HCT116 (cell line): ENCODE data around the gene ASAP3. TPM values are rescaled to one million over a fixed set of nuclear protein-coding genes. Genes with fewer than 3 reads are reported as not detected.

ENCODE experiments used
- ATAC-seq: fragments of 200-7000 bp; cut with Tn5 transposase; 2 replicates; pipeline ENCODE4 v1.9.1; 2020; ENCODE audit warnings: mild to moderate bottlenecking, moderate library complexity
- BruUV-seq: library from RNA; stranded (reverse); fragments of 400-500 nt; replicated peaks from 2 replicates; lab custom pipeline; 2021; lab: Mats Ljungman, UMichigan
- CTCF ChIA-PET: fragments of 300-600 bp; sonication (Branson Sonifier 250); formaldehyde crosslinking; loops from one replicate; lab custom pipeline; 2021; ENCODE audit warnings: antibody characterized with exemption; lab: Charles Lee
- POLR2A ChIA-PET: fragments of 300-600, 350-600 bp; sonication (Branson Sonifier 250); formaldehyde crosslinking; loops from one replicate; lab custom pipeline; 2021; ENCODE audit warnings: antibody characterized with exemption; lab: Charles Lee
- RAD21 ChIA-PET, 2 experiments: fragments of 300-600 bp; sonication (Branson Sonifier 250); formaldehyde crosslinking; loops; one replicate each; lab custom pipeline; 2023; ENCODE audit warnings: low total read pairs in 2 of 2; ENCODE audit not compliant: uncharacterized antibody in 2 of 2, unreplicated experiment in 2 of 2, low non-redundant PET in 1 of 2; lab: Charles Lee
- DNase-seq: peaks from one replicate; pipeline ENCODE4 v3.0.0-alpha.2; 2010; ENCODE audit warnings: low read depth, low spot score
- H2AFZ ChIP-seq: fragments of 200-600 bp; shearing (Covaris generic), sonication (generic); 2 replicates; pipeline ENCODE4 v1.6.1; 2017; ENCODE audit warnings: low read depth, mixed run types, mixed read lengths, antibody characterized with exemption, low read length; ENCODE audit not compliant: poor library complexity, severe bottlenecking
- H3K27ac ChIP-seq: 2 replicates; pipeline ENCODE4 v1.5.1; 2012; ENCODE audit warnings: low read depth, low read length
- H3K27me3 ChIP-seq: fragments of 200-600 bp; sonication (generic); 2 replicates; pipeline ENCODE4 v1.6.1; 2016; ENCODE audit warnings: mixed run types, low read length, mixed read lengths; ENCODE audit not compliant: insufficient read depth
- H3K36me3 ChIP-seq, 2 experiments: fragments of 200-500 bp in 1 of 2; fragments of 200-600 bp in 1 of 2; sonication (Bioruptor generic) in 1 of 2; sonication (generic) in 1 of 2; 2 replicates each; pipeline versions ENCODE4 v1.5.1 to v1.6.1; 2014 to 2016; ENCODE audit warnings: low read length in 2 of 2, inconsistent platforms in 1 of 2, mixed read lengths in 1 of 2, mixed run types in 1 of 2; ENCODE audit not compliant: insufficient read depth in 2 of 2, control insufficient read depth in 1 of 2
- H3K4me1 ChIP-seq, 2 experiments: fragments of 200-600 bp in 1 of 2; sonication (generic) in 1 of 2; 2 replicates each; pipeline versions ENCODE4 v1.5.1 to v1.6.1; 2012 to 2017; ENCODE audit warnings: low read length in 2 of 2, inconsistent platforms in 1 of 2, mild to moderate bottlenecking in 1 of 2, mixed read lengths in 1 of 2, mixed run types in 1 of 2, moderate library complexity in 1 of 2; ENCODE audit not compliant: insufficient read depth in 2 of 2, control insufficient read depth in 1 of 2
- H3K4me2 ChIP-seq: fragments of 200-600 bp; sonication (generic); 2 replicates; pipeline ENCODE4 v1.6.1; 2017; ENCODE audit warnings: mixed run types, low read length, mixed read lengths
- H3K4me3 ChIP-seq, 2 experiments: fragments of 200-600 bp in 1 of 2; sonication (generic) in 1 of 2; replicated peaks in 1 of 2; 2 replicates each; pipeline ENCODE4 v1.5.1; 2011 to 2016; ENCODE audit warnings: low read length in 2 of 2, control low read depth in 1 of 2, low read depth in 1 of 2, mild to moderate bottlenecking in 1 of 2, mixed read lengths in 1 of 2, mixed run types in 1 of 2
- H3K79me2 ChIP-seq: fragments of 200-600 bp; sonication (generic); 2 replicates; pipeline ENCODE4 v1.6.1; 2017; ENCODE audit warnings: mild to moderate bottlenecking, mixed run types, low read length, moderate library complexity, mixed read lengths; ENCODE audit not compliant: insufficient read depth
- H3K9ac ChIP-seq: fragments of 200-600 bp; sonication (generic); 2 replicates; pipeline ENCODE4 v1.6.1; 2016; ENCODE audit warnings: low read length, mixed read lengths
- H3K9me2 ChIP-seq: fragments of 200-600 bp; sonication (generic), shearing (Covaris generic); 2 replicates; pipeline ENCODE4 v1.6.1; 2017; ENCODE audit warnings: mixed run types, mild to moderate bottlenecking, moderate library complexity; ENCODE audit not compliant: insufficient read depth
- H3K9me3 ChIP-seq, 2 experiments: fragments of 200-500 bp in 1 of 2; fragments of 200-600 bp in 1 of 2; sonication (Bioruptor generic) in 1 of 2; sonication (generic) in 1 of 2; 2 replicates each; pipeline ENCODE4 v1.6.1; 2014 to 2017; ENCODE audit warnings: low read length in 2 of 2, mixed read lengths in 2 of 2, inconsistent platforms in 1 of 2, low read depth in 1 of 2, mild to moderate bottlenecking in 1 of 2, mixed run types in 1 of 2, moderate library complexity in 1 of 2; ENCODE audit not compliant: control insufficient read depth in 1 of 2, insufficient read depth in 1 of 2
- H4K20me1 ChIP-seq: fragments of 200-600 bp; sonication (generic), shearing (Covaris generic); 2 replicates; pipeline ENCODE4 v1.6.1; 2017; ENCODE audit warnings: mixed run types, mild to moderate bottlenecking, moderate library complexity; ENCODE audit not compliant: insufficient read depth
- ATF3 ChIP-seq: IDR thresholded peaks from 2 replicates; pipeline ENCODE4 v1.6.1; 2012
- EGR1 ChIP-seq: IDR thresholded peaks from 2 replicates; pipeline ENCODE4 v1.6.1; 2012; ENCODE audit warnings: low read depth
- EZH2phosphoT487 ChIP-seq: fragments of 200-600 bp; IDR thresholded peaks from 2 replicates; pipeline ENCODE4 v1.6.1; 2018; ENCODE audit warnings: antibody characterized with exemption, borderline replicate concordance
- POLR2AphosphoS5 ChIP-seq: IDR thresholded peaks from 2 replicates; pipeline ENCODE4 v1.6.1; 2011; ENCODE audit warnings: mild to moderate bottlenecking, low read depth, low read length, moderate library complexity
- SRF ChIP-seq: IDR thresholded peaks from 2 replicates; pipeline ENCODE4 v1.6.1; 2012; ENCODE audit warnings: low read depth
- YY1 ChIP-seq: IDR thresholded peaks from 2 replicates; pipeline ENCODE4 v1.6.1; 2011; ENCODE audit warnings: low read length, low read depth, moderate library complexity, mild to moderate bottlenecking; ENCODE audit not compliant: insufficient replicate concordance; ENCODE audit errors: extremely low read depth
- ZNF274 ChIP-seq: fragments of 200-500 bp; sonication (Bioruptor generic); IDR thresholded peaks from 2 replicates; pipeline ENCODE4 v1.6.1; 2014; ENCODE audit warnings: mild to moderate bottlenecking, low read depth, low read length, inconsistent platforms
- intact Hi-C: fragments of 100-400 bp; cut with micrococcal nuclease; formaldehyde crosslinking; loops from 2 replicates; pipeline ENCODE4 v1.10.0; 2022
- total RNA-seq: library from RNA; stranded (reverse); gene quantifications from one replicate; pipeline ENCODE4 v1.2.1, GENCODE V29; 2021; ENCODE audit not compliant: unreplicated experiment

Gene ASAP3
- total RNA-seq, 1 experiment from 2014 or later = 19.7 TPM

GRCh38 chr1:23477359-23478144, 6.4 kb downstream of the ASAP3 start:
- intact Hi-C loops = no loop called here
- RAD21 ChIA-PET = no interaction called here
- H3K4me3 ChIP-seq = no peak overlapping the region
- H3K9ac ChIP-seq = no peak overlapping the region
- CTCF ChIA-PET = interaction anchor here (0.6 kb wide), 1 partner anchor 22 kb away, joined by 4 read pairs; no protein-coding TSS in a partner anchor
- POLR2A ChIA-PET = no interaction called here
- no peaks in the 10 kb centered on the region for H3K9me2 ChIP-seq
- H3K4me2 ChIP-seq = no peak overlapping the region
- ATAC-seq (peak; percentile 35; the same call in 1 of the 2 replicates), DNase-seq (no peak)
- no peaks in the 10 kb centered on the region for H4K20me1 ChIP-seq
- peaks cover 20 to 29% of the 10 kb centered on the region in 2 experiments for H3K4me1 ChIP-seq
- no peaks in the 10 kb centered on the region for H3K9me3 ChIP-seq
- no peaks in the 10 kb centered on the region for H3K27me3 ChIP-seq
- no peak for TF ChIP-seq EZH2phosphoT487
- no peak for TF ChIP-seq ATF3
- H3K27ac ChIP-seq = no peak overlapping the region
- no peaks in the 10 kb centered on the region for H3K36me3 ChIP-seq
- no peak overlapping the region for H2AFZ ChIP-seq
- no TSS peak for BruUV-seq
- H3K79me2 ChIP-seq = no peaks in the 10 kb centered on the region

- no peak overlapping the region for H3K9ac ChIP-seq
- H3K79me2 ChIP-seq = no peaks in the 10 kb centered on the region
- H3K9me3 ChIP-seq = no peaks in the 10 kb centered on the region
- H3K36me3 ChIP-seq = no peaks in the 10 kb centered on the region
- no peaks in the 10 kb centered on the region for H3K27me3 ChIP-seq
- no peak overlapping the region for H3K4me3 ChIP-seq
- H3K4me2 ChIP-seq = no peak overlapping the region
- no peak for DNase-seq
- no peak overlapping the region for H3K27ac ChIP-seq
- no peaks in the 10 kb centered on the region for H3K9me2 ChIP-seq
- H2AFZ ChIP-seq = no peak overlapping the region
- TF ChIP-seq ZNF274 = no peak
- TF ChIP-seq POLR2AphosphoS5 = no peak
- TF ChIP-seq EGR1 = no peak
- TF ChIP-seq EZH2phosphoT487 = no peak
- TF ChIP-seq YY1 = no peak
- no peak for TF ChIP-seq SRF
- CTCF ChIA-PET = interaction anchor here (1.4 kb wide), 1 partner anchor 8 kb away, joined by 3 read pairs; the partner anchor contains the start of gene ASAP3
- ATAC-seq = no peak
- no peaks in the 10 kb centered on the region for H4K20me1 ChIP-seq
- POLR2A ChIA-PET = no interaction called here
- peaks cover 20 to 29% of the 10 kb centered on the region in 2 experiments for H3K4me1 ChIP-seq
- RAD21 ChIA-PET = no interaction called here
- no TSS peak for BruUV-seq
- intact Hi-C loops = no loop called here
Observed at GRCh38 chr1:23475641-23476040, 8.3 kb downstream of the ASAP3 start.
